ENCODE measurements around the gene SAMD15.

Gene SAMD15

GRCh38 chr14:77342726-77343397 is 34.3 kb upstream of the SAMD15 start (continued):
- TF ChIP-seq ZNF843 (tag by site-specific recombination; IDR thresholded peaks at IDR 0.05): peak; percentile 33; the same call in 1 of the 2 replicates

- H3K4me1 ChIP-seq (ENCODE audit: control insufficient read depth, insufficient read depth, low read length): peaks cover 19% of the 10 kb centered on the region
- ChIA-PET CTCF (interaction anchor here (0.5 to 1.0 kb wide), 4 partner anchors 9 to 1493 kb away, joined by 3 to 4 read pairs (median 3); no protein-coding TSS in a partner anchor), POLR2A (interaction anchor here (1.0 kb wide), 1 partner anchor 33 kb away, joined by 3 read pairs; the partner anchor contains the start of genes SAMD15 and TMED8)
- no peak for TF ChIP-seq ZNF121 (tag by site-specific recombination; IDR thresholded peaks at IDR 0.05)
- no peak for TF ChIP-seq ZNF184 (tag by site-specific recombination; IDR thresholded peaks at IDR 0.05)
- TF ChIP-seq ZIC2 (tag by site-specific recombination; IDR thresholded peaks at IDR 0.05): no peak
- no peak for TF ChIP-seq IKZF3 (tag by site-specific recombination; IDR thresholded peaks at IDR 0.05)
- TF ChIP-seq ZNF501 (tag by site-specific recombination; IDR thresholded peaks at IDR 0.05): no peak
- no peak for TF ChIP-seq ZNF776 (tag by site-specific recombination; IDR thresholded peaks at IDR 0.05; ENCODE audit: borderline replicate concordance)
- no peak for TF ChIP-seq ZFP3 (tag by site-specific recombination; IDR thresholded peaks at IDR 0.05; ENCODE audit: low read depth)
- no peak for TF ChIP-seq ZNF791 (tag by site-specific recombination; IDR thresholded peaks at IDR 0.05)
- TF ChIP-seq ZNF843 (tag by site-specific recombination; IDR thresholded peaks at IDR 0.05): no peak
- TF ChIP-seq ATF2 (tag by site-specific recombination; IDR thresholded peaks at IDR 0.05; ENCODE audit: low read depth): no peak
- TF ChIP-seq KLF7 (tag by site-specific recombination; IDR thresholded peaks at IDR 0.05; ENCODE audit: borderline replicate concordance): no peak
- no peak for TF ChIP-seq TSHZ1 (tag by site-specific recombination; IDR thresholded peaks at IDR 0.05; ENCODE audit: borderline replicate concordance)
- TF ChIP-seq ZNF473 (tag by site-specific recombination; IDR thresholded peaks at IDR 0.05): no peak
- no peak for TF ChIP-seq SP7 (tag by site-specific recombination; IDR thresholded peaks at IDR 0.05)
- no peak for TF ChIP-seq ZSCAN4 (tag by site-specific recombination; IDR thresholded peaks at IDR 0.05)
- no peaks in the 10 kb centered on the region for H3K9me3 ChIP-seq (ENCODE audit: control insufficient read depth, insufficient read depth, low read depth, low read length)
- no peak overlapping the region for H3K4me3 ChIP-seq (ENCODE audit: low read depth, low read length)
- peaks cover 0 to 35% of the 10 kb centered on the region in 2 experiments; a peak in 1 of 3 replicates for H3K36me3 ChIP-seq (ENCODE audit: control insufficient read depth in 2 of 2, insufficient read depth in 1 of 2, low read length in 2 of 2)
- H3K27ac ChIP-seq (ENCODE audit: extremely low read depth, low read depth, low read length): peak overlapping the region; percentile 57; the same call in 1 of the 2 replicates
Measured at GRCh38 chr14:77343662-77344061, 33.5 kb upstream of the SAMD15 start.

- Histone ChIP-seq H3K9me3 (ENCODE audit: control insufficient read depth, insufficient read depth, low read depth, low read length) (no peaks in the 10 kb centered on the region), H3K4me1 (ENCODE audit: control insufficient read depth, insufficient read depth, low read length) (peaks cover 19% of the 10 kb centered on the region), H3K27ac (ENCODE audit: extremely low read depth, low read depth, low read length) (no peak overlapping the region; the same call in 1 of the 2 replicates), H3K36me3 (ENCODE audit: control insufficient read depth in 2 of 2, insufficient read depth in 1 of 2, low read length in 2 of 2) (peaks cover 0 to 34% of the 10 kb centered on the region in 2 experiments; a peak in 1 of 3 replicates), H3K4me3 (ENCODE audit: low read depth, low read length) (no peak overlapping the region)
- ChIA-PET CTCF (interaction anchor here (0.6 to 1.0 kb wide), 2 partner anchors 9 to 43 kb away, joined by 3 to 4 read pairs; no protein-coding TSS in a partner anchor), POLR2A (interaction anchor here (1.0 kb wide), 1 partner anchor 32 kb away, joined by 3 read pairs; the partner anchor contains the start of genes SAMD15 and TMED8)
- no peak for TF ChIP-seq BCL11B (tag by site-specific recombination; IDR thresholded peaks at IDR 0.05; ENCODE audit: low read depth)
- TF ChIP-seq SCRT1 (tag by site-specific recombination; IDR thresholded peaks at IDR 0.05; ENCODE audit: borderline replicate concordance): no peak
- no peak for TF ChIP-seq ZNF266 (tag by site-specific recombination; IDR thresholded peaks at IDR 0.05; ENCODE audit: low read depth)
- 0 out of 2 replicates have a peak, but pooled peaks have one; percentile 14 for TF ChIP-seq ZBTB20 (tag by site-specific recombination; IDR thresholded peaks at IDR 0.05)
- no peak for TF ChIP-seq ZNF521 (tag by site-specific recombination; IDR thresholded peaks at IDR 0.05)
- TF ChIP-seq KLF16 (tag by site-specific recombination; IDR thresholded peaks at IDR 0.05): no peak
- no peak for TF ChIP-seq ZNF23 (tag by site-specific recombination; IDR thresholded peaks at IDR 0.05; ENCODE audit: borderline replicate concordance)
- TF ChIP-seq ZNF26 (tag by site-specific recombination; IDR thresholded peaks at IDR 0.05): no peak
Measured at GRCh38 chr14:77344377-77344996, 32.7 kb upstream of the SAMD15 start.

Measured in HEK293 (cell line).